ENCODE measurements around the gene TRABD2B. TPM values are rescaled to one million over a fixed set of nuclear protein-coding genes. Genes with fewer than 3 reads are reported as not detected.
A peak's percentile ranks its signal among the peaks of the same experiment; 100 is the strongest.

Gene TRABD2B
- total RNA-seq, 1 experiment from 2014 or later: not detected

DNA sequence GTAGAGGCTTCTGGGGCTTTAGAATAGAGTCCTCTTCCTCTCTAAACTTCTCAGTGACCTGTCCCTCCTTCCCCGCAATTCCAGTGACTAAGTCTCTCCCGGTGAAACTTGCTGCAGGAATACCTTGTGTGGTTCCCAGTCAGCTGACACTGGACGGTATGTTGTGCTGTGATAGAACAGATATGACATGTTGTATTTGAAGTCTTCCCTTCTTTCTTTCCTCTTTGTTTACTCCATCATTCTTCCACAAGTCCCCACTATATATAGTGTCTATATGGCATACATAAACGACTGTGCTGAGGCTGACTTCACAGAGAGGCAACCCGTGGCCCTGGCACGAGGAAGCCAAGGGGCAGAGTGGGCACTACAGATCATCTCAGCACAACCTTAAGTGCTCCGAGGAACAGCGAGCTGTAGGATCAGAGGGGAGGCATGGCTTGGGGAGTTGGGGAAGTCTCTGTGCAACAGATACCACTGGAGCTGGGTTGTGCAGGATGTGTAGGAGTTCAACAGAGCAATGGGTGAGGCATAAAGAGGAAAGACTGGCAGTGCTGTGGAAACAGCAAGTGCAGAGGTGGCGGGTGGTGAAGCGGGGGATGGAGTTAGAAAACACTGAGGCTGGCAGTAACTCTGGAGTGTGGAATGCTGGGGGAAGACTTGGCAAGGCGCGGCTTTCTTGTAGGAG lies 237.8 kb downstream of the TRABD2B start:
- DNase-seq (ENCODE audit: low read depth): no peak

- no peak for DNase-seq (ENCODE audit: low read depth)
Observed at GRCh38 chr1:47758341-47759250, 238.6 kb downstream of the TRABD2B start.

DNA sequence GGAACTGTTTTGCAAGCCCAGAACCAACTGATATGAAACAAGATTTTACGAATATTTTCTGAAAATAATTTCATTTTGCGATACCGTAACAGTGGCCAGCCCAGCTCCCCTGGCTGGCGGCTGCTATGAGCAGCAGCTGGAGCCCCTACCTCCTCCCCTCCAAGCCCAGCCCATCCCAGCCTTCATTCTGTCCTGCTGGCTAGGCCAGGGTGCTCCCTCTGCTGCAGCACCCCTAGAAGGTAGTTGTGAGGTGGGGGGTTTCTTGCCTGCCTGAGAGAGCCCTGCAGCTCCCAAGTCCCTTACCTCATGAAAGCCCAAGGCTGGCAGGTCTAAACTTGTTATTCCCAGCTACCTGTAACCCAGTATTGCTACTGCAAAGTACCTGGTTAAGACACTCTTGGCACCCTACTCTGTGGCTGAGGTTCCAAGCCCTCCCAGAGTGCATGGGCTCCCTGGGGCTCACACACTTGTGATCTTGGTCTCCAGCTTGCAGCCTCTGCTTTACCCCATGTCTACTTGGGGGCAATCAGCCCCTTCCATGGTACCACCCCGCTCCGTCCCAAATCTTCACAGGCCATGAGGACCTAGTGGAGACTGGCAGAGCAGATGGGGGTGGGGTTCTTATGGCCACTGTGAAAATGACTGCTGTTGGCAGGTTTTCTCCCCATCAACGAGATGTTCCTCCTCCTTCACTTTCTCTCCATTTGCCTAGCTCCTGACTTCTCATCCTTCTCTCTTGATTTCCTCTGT lies 239.8 kb downstream of the TRABD2B start:
- DNase-seq (ENCODE audit: low read depth): no peak

DNA sequence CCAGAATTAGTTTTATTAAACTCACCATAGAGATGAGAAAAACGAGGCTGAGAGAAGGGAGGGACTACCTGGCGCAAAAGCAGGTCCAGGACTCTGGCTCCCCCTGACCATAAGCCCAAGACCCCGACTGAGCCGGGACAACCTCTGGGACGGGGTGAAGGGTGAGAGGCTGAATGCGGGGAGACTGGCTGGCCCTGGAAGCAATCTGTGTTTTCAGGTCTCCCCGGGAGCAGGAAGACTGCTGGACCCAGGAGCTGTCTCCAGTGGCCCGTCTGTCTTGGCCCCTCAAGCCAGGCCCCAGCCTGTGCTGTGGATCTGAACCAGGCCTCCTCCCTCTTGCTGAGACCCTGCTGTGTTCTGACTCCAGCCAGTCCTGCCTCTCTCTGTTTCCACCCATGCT lies 240.8 kb downstream of the TRABD2B start:
- DNase-seq (ENCODE audit: low read depth): no peak

GRCh38 chr1:47756006-47756405 lies 241.2 kb downstream of the TRABD2B start:
- DNase-seq (ENCODE audit: low read depth): no peak

DNA sequence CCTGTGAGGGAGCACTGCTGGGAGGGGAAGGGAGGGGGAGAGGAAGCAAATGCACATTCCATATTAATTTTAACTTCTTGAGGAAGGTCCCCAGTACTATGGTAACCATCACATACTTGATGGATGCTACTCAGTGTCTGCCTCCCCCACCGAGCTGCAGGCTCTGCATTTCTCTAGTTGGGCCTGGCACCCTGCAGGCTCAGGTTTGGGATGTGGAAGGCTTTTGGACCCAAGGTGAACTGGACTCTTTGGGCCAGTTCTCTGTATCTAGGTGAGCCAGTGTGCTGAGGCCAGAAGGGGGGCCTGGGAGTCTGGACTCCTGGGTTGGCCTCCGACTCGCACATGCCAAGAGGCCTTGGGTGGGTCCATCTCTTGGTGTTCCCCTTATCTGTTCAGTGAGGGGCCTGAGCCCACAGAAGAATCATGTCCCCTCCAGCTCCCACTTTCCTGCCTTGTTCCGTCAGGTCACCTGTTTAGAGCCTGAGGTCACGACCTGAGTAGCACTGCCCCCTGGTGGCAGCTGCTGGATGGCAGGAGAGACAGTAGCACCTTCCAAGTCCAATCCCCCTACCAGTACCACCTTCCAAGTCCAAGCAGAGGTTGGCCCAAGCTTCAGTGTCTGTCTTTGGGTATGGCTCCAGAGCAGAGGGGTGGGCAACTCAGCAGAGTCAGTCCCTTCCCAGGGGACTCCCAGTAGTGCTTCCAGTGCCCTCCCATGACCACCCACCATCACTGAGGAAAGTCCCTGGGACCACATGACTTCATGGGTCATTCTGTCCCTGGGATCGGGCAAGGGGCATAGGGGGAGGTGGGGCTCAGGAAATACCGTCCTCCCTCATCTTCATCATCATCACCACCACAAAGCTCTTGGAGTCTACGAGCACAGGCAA lies 241.8 kb downstream of the TRABD2B start:
- DNase-seq (ENCODE audit: low read depth): no peak

- DNase-seq (ENCODE audit: low read depth): no peak
Observed at GRCh38 chr1:47754221-47754620, 243.0 kb downstream of the TRABD2B start.

GRCh38 chr1:47753808-47754207 lies 243.4 kb downstream of the TRABD2B start:
- no peak for DNase-seq (ENCODE audit: low read depth)

- DNase-seq (ENCODE audit: low read depth): no peak
Observed at GRCh38 chr1:47752559-47752958, 244.6 kb downstream of the TRABD2B start.

DNA sequence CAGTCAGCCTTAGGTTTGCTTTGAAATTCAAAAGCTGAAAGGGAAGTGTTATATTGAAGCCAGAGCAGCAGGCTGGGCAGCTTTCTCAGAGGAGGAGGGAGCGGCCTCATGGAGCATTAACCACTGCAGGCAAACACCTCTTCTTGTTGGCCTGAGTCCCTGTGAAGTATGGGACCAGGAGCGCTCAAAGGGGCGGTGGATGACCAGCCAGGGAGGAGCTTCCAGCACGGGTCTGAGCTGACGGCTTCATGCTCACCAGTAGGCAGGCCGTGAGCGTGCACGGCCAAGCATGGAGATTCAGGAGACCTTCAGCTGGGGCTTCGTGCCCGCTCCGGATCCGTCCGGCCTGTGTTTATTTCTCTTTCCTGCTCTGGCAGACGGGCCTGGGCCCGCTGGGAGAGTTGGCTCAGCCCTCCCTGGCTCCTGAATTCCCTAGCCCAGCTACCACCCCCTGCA lies 245.2 kb downstream of the TRABD2B start:
- DNase-seq (ENCODE audit: low read depth): no peak

GRCh38 chr1:47751193-47751592 lies 246.0 kb downstream of the TRABD2B start:
- no peak for DNase-seq (ENCODE audit: low read depth)

GRCh38 chr1:47745715-47746609 lies 251.2 kb downstream of the TRABD2B start:
- no peak for DNase-seq (ENCODE audit: low read depth)

DNA sequence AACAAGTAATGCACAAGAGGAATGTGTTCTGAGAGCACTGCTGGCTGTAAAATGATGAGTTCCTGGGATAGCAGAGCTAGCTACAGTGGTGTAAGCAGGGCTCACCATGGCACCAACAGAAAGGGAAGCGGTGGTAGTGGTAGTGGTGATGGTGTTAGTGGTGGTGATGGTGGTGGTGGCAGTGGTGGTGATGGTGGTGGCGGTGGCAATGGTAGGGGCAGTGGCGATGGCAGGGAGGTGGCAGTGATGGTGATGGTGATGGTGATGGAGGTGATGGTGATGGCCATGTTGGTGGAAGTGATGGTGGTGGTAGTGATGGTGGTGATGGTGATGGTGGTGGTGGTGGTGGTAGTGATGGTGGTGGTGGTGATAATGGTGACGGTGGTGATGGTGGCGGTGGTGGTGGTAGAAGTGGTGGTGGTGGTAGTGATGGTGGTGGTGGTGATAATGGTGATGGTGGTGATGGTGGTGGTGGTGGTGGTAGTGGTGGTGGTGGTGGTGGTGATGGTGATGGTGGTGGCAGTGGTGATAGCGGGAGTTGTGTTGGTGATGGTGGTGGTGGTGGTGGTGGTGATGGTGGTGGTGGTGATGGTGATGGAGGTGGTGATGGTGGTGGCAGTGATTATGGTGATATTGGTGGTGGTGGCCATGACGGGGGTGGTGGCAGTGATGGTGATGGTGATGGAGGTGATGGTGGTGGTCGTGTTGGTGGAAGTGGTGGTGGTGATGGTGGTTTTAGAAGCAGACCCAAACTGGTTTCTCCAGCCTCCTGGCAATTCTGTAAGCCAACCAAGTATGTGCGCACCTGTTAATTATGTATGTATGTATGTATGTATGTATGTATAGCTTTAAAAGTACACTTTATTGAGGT lies 254.1 kb downstream of the TRABD2B start:
- no peak for DNase-seq (ENCODE audit: low read depth)

DNA sequence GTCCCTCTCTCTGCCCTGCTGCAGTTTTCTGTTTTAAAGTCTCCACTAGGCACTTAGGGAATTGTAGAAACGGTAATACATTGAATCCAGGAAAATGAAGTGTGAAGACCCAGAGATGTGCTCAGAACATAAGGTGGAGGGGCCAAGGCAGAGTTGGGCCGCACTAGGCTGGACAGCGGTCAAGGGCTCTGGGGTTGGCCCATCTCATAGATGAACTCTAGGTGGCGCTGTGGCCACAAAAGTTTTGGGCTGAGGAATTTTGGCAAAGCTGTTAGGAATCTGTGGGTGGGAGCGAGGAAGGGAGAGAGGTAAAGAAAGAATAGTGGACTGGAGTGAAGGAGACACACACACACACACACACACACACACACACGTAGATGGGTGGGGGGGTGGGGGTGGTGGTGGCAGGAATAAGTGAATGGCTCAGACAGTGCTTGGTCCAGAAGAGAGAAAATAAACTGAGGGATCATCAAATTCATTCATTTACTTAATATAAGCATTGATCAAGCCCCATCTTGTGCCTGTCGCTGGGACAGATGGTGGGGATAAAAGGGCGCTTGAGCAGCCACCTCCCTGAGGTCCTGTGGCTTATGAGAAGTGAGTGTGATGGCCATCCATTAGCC lies 258.5 kb downstream of the TRABD2B start:
- DNase-seq (ENCODE audit: low read depth): peak; percentile 28

DNA sequence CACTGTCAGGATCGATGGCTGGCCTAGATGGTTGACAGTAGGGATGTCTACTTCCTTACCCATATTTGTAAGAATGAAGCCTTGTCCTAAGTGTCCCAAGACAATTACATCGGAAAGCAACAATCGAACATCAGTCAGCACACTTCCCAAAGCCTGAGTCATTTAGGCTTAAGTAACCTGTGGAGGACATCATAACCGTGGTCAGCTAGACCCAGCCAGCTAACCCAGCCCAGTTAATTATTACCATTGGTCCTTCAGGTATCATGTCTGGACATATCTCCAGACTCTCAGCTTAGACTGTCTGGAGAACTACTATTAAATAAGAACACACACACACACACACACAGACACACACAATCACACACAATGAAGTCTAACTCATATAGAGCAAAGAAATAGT lies 264.7 kb downstream of the TRABD2B start:
- no peak for DNase-seq (ENCODE audit: low read depth)

- DNase-seq (ENCODE audit: low read depth): no peak
Observed at GRCh38 chr1:47731730-47732129, 265.5 kb downstream of the TRABD2B start.

DNA sequence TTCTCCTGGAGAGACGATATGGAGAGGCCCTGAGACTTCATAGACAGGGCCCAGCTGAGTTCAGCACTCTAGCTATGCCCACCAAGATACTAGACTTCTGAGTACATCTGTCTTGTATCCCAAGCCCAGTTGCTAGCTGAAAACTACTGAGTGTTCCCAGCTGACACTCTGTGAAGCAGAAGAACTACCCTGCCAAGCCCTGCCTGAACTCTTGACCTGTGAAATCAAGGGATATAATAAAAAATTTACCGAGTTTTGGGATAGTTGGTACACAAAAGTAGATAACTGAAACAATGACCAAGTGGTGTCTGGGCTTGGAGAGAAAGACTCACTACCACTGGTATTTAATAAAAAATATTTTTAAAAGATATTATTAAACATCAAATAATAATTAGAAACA lies 267.5 kb downstream of the TRABD2B start:
- DNase-seq (ENCODE audit: low read depth): no peak

DNA sequence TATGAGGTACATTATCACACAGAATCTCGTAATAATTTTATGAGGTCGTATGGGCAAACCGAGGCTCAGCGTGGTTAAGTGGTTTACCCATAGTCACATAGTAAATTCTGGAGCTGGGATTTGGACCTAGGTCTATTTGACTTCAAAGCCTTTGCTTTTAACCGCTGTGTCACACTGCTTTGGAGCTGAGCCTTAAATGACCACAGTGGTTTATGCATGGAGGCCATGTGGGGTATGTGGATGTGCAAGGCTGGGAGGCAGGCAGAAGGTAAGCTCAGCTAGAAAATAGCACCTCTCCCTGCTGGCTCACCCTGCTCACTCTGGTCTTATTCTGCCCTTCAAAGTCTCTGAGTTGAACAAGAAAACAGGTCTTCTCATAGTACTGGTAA lies 269.5 kb downstream of the TRABD2B start:
- no peak for DNase-seq (ENCODE audit: low read depth)

All from M059J (cell line).